SK-N-SH (cell line): ENCODE results near the gene AGBL2. TPM values are rescaled to one million over a fixed set of nuclear protein-coding genes. Genes with fewer than 3 reads are reported as not detected.

ENCODE experiments used
- CTCF ChIA-PET: fragments of 300-600, 350-600 bp; formaldehyde crosslinking; extraction: SDS; loops from one replicate; lab custom pipeline; 2021; lab: Yijun Ruan, JAX
- POLR2A ChIA-PET: fragments of 350-600 bp; sonication (Branson Sonifier 250); formaldehyde crosslinking; extraction: SDS; loops from one replicate; lab custom pipeline; 2020; ENCODE audit warnings: antibody characterized with exemption, inconsistent platforms; lab: Yijun Ruan, JAX
- DNase-seq: peaks from one replicate; pipeline ENCODE4 v3.0.0; 2012
- H2AFZ ChIP-seq: fragments of 200-600 bp; sonication (generic); 2 replicates; pipeline ENCODE4 v1.8.1; 2016; ENCODE audit warnings: antibody characterized with exemption, mild to moderate bottlenecking, low read depth
- H3F3A ChIP-seq: fragments of 200-600 bp; sonication (generic); replicated peaks from 2 replicates; pipeline ENCODE3; 2016; ENCODE audit warnings: antibody characterized with exemption, mild to moderate bottlenecking; ENCODE audit not compliant: insufficient read depth
- H3K27ac ChIP-seq, 2 experiments: fragments of 200-500 bp in 1 of 2; fragments of 200-600 bp in 1 of 2; sonication (Bioruptor generic) in 1 of 2; sonication (generic), shearing (Covaris generic) in 1 of 2; 2 replicates each; pipeline versions ENCODE4 v1.5.1 to v1.6.1; 2014 to 2016; ENCODE audit warnings: low read depth in 2 of 2, inconsistent platforms in 1 of 2, low read length in 1 of 2, mild to moderate bottlenecking in 1 of 2, mixed read lengths in 1 of 2
- H3K27me3 ChIP-seq: fragments of 200-600 bp; sonication (generic), shearing (Covaris generic); 2 replicates; pipeline ENCODE4 v1.6.1; 2016; ENCODE audit warnings: mixed run types; ENCODE audit not compliant: insufficient read depth
- H3K36me3 ChIP-seq, 2 experiments: fragments of 200-500 bp in 1 of 2; fragments of 200-600 bp in 1 of 2; sonication (Bioruptor generic) in 1 of 2; sonication (generic) in 1 of 2; replicated peaks in 1 of 2; 2 replicates each; pipeline versions ENCODE3 to v1.5.1; 2014 to 2016; ENCODE audit warnings: low read length in 1 of 2, mild to moderate bottlenecking in 1 of 2; ENCODE audit not compliant: insufficient read depth in 2 of 2, control insufficient read depth in 1 of 2
- H3K4me1 ChIP-seq, 2 experiments: fragments of 200-500 bp in 1 of 2; fragments of 200-600 bp in 1 of 2; sonication (Bioruptor generic) in 1 of 2; sonication (generic), shearing (Covaris generic) in 1 of 2; 2 replicates each; pipeline versions ENCODE4 v1.5.1 to v1.6.1; 2014 to 2016; ENCODE audit warnings: low read depth in 1 of 2, low read length in 1 of 2, mixed run types in 1 of 2; ENCODE audit not compliant: insufficient read depth in 2 of 2, control insufficient read depth in 1 of 2
- H3K4me2 ChIP-seq: fragments of 200-600 bp; sonication (generic), shearing (Covaris generic); 2 replicates; pipeline ENCODE4 v1.6.1; 2017; ENCODE audit warnings: mixed run types
- H3K4me3 ChIP-seq, 2 experiments: fragments of 200-500 bp in 1 of 2; fragments of 200-600 bp in 1 of 2; sonication (Bioruptor generic) in 1 of 2; sonication (generic), shearing (Covaris generic) in 1 of 2; 2 replicates each; pipeline versions ENCODE4 v1.5.1 to v1.8.1; 2014 to 2016; ENCODE audit warnings: low read depth in 2 of 2, inconsistent platforms in 1 of 2, low read length in 1 of 2, mild to moderate bottlenecking in 1 of 2, mixed read lengths in 1 of 2, moderate library complexity in 1 of 2
- H3K79me2 ChIP-seq: fragments of 200-600 bp; sonication (generic); 2 replicates; pipeline ENCODE4 v1.8.1; 2017; ENCODE audit warnings: mild to moderate bottlenecking; ENCODE audit not compliant: insufficient read depth
- H3K9ac ChIP-seq: fragments of 200-600 bp; sonication (generic); 2 replicates; pipeline ENCODE4 v1.6.1; 2017; ENCODE audit warnings: mixed run types
- H3K9me2 ChIP-seq: fragments of 200-600 bp; sonication (generic); 2 replicates; pipeline ENCODE4 v1.6.1; 2017; ENCODE audit warnings: mixed run types
- H3K9me3 ChIP-seq: fragments of 200-600 bp; sonication (generic); 2 replicates; pipeline ENCODE4 v1.6.1; 2017; ENCODE audit warnings: mixed run types, mild to moderate bottlenecking, moderate library complexity
- H4K20me1 ChIP-seq: fragments of 200-600 bp; sonication (generic); 2 replicates; pipeline ENCODE4 v1.6.1; 2017; ENCODE audit warnings: mild to moderate bottlenecking, mixed run types; ENCODE audit not compliant: insufficient read depth
- CHD2 ChIP-seq: fragments of 150-350 bp; IDR thresholded peaks from 2 replicates; pipeline ENCODE4 v1.6.1; 2018; ENCODE audit warnings: low read length; ENCODE audit not compliant: partially characterized antibody
- ELF1 ChIP-seq: IDR thresholded peaks from 2 replicates; pipeline ENCODE4 v1.4.0; 2012
- MEF2A ChIP-seq: IDR thresholded peaks from 2 replicates; pipeline ENCODE4 v1.4.0; 2012; ENCODE audit warnings: low read depth, borderline replicate concordance
- NFIC ChIP-seq: IDR thresholded peaks from 2 replicates; pipeline ENCODE4 v1.4.0; 2012; ENCODE audit warnings: borderline replicate concordance
- RFX5 ChIP-seq: IDR thresholded peaks from 2 replicates; pipeline ENCODE4 v1.6.1; 2012; ENCODE audit warnings: mild to moderate bottlenecking, improper control_type of control experiment, low read length
- TAF1 ChIP-seq: IDR thresholded peaks from 2 replicates; pipeline ENCODE4 v1.6.1; 2012; ENCODE audit warnings: low read depth, mild to moderate bottlenecking, low read length, moderate library complexity, borderline replicate concordance
- YY1 ChIP-seq: IDR thresholded peaks from 2 replicates; pipeline ENCODE4 v1.4.0; 2012; ENCODE audit warnings: low read depth, mild to moderate bottlenecking
- WGBS: methylation state at CpG from one replicate; pipeline ENCODE4 v1.1.6; 2017; ENCODE audit warnings: low lambda C conversion rate; 5-methylcytosine and 5-hydroxymethylcytosine counted together
- polyA plus RNA-seq, 3 experiments: library from polyadenylated mRNA; depleted of rRNA; stranded (reverse); fragments of >200 nt; gene quantifications; 2 replicates each; pipeline ENCODE4 v1.2.3, GENCODE V29; 2012
- TF ChIP-seq, protein P1 (sequence below): IDR thresholded peaks from 2 replicates; pipeline ENCODE4; 2012
- TF ChIP-seq, protein P2 (sequence below): IDR thresholded peaks from 2 replicates; pipeline ENCODE4 v1.4.0; 2012; ENCODE audit warnings: low read depth, borderline replicate concordance
- TF ChIP-seq, protein P3 (sequence below): IDR thresholded peaks from 2 replicates; pipeline ENCODE4 v1.4.0; 2012; ENCODE audit warnings: low read depth
- TF ChIP-seq, protein P4 (sequence below): IDR thresholded peaks from 2 replicates; pipeline ENCODE4 v1.6.1; 2012; ENCODE audit warnings: mild to moderate bottlenecking, low read depth, low read length, moderate library complexity

Gene AGBL2
- polyA plus RNA-seq, 1 of the 3 experiments (the other 2 are of a cell fraction) = 5.5 TPM

DNA sequence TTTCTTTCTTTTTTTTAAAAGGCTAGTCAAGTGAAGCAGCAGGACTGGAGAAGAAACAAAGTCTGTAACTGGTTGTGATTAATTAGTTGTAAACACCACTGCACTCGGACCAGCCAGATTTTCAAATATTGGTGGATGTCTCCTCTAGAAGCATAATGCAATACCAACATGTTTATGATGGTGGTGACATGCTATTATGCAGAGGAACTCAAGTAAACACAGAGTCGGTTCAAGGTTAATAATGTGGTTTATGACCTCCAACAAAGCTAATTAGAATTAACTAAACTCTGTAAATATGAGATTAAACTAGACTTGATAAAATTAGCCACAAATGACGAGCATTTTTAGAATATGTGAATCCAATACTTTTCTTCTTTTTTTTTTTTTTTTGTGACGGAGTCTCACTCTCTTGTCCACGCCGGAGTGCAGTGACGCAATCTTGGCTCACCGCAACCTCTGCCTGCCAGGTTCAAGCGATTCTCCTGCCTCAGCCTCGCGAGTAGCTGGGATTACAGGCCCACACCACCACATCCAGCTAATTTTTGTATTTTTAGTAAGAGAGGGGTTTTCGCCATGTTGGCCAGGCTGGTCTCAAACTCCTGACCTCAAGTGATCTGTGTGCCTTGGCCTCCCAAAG lies 11.8 kb upstream of the AGBL2 start:
- Histone ChIP-seq H2AFZ (no peak overlapping the region), H3K9me3 (no peaks in the 10 kb centered on the region), H3K79me2 (peaks cover 16% of the 10 kb centered on the region), H3K27ac (no peak overlapping the region), H3K4me1 (no peaks in the 10 kb centered on the region), H3F3A (peaks cover 12% of the 10 kb centered on the region), H3K9me2 (no peaks in the 10 kb centered on the region), H3K36me3 (peaks cover 73 to 94% of the 10 kb centered on the region in 2 experiments), H4K20me1 (no peaks in the 10 kb centered on the region), H3K4me3 (no peak overlapping the region), H3K9ac (no peak overlapping the region), H3K4me2 (no peak overlapping the region), H3K27me3 (no peaks in the 10 kb centered on the region)
- ChIA-PET POLR2A (interaction anchor here (2.3 kb wide), 1 partner anchor 12 kb away, joined by 8 read pairs; the partner anchor contains the start of gene AGBL2), CTCF (no interaction called here)
- TF ChIP-seq YY1 (no peak), NFIC (no peak)
- no peak for DNase-seq
- WGBS = 96% methylated on average over 12 of the region's 12 CpGs

DNA sequence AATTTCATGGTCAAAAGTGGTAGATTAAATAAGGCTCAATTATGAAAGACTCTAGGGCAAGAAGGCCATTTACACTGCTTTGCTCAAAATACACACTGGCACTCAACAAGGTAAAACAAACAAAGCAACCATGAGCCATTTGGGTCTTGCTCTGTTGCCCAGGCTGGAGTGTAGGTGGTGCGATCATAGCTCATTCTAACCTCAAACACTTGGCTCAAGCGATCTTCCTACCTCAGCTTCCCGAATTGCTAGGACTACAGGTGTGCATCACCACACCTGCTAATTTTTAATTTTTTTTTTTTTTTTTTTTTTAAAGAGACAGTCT lies 10.9 kb upstream of the AGBL2 start:
- POLR2A ChIA-PET = interaction anchor here (0.6 to 2.3 kb wide), 2 partner anchors 11 to 20 kb away, joined by 3 to 8 read pairs; partner anchors contain the start of gene AGBL2
- H3K4me2 ChIP-seq = no peak overlapping the region
- 94% methylated on average over 3 of the region's 3 CpGs for WGBS
- TF ChIP-seq, protein P1, sequence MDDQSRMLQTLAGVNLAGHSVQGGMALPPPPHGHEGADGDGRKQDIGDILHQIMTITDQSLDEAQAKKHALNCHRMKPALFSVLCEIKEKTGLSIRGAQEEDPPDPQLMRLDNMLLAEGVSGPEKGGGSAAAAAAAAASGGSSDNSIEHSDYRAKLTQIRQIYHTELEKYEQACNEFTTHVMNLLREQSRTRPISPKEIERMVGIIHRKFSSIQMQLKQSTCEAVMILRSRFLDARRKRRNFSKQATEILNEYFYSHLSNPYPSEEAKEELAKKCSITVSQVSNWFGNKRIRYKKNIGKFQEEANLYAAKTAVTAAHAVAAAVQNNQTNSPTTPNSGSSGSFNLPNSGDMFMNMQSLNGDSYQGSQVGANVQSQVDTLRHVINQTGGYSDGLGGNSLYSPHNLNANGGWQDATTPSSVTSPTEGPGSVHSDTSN = no peak
- no peak for TF ChIP-seq RFX5
- TF ChIP-seq MEF2A = no peak
- TF ChIP-seq, protein P2, sequence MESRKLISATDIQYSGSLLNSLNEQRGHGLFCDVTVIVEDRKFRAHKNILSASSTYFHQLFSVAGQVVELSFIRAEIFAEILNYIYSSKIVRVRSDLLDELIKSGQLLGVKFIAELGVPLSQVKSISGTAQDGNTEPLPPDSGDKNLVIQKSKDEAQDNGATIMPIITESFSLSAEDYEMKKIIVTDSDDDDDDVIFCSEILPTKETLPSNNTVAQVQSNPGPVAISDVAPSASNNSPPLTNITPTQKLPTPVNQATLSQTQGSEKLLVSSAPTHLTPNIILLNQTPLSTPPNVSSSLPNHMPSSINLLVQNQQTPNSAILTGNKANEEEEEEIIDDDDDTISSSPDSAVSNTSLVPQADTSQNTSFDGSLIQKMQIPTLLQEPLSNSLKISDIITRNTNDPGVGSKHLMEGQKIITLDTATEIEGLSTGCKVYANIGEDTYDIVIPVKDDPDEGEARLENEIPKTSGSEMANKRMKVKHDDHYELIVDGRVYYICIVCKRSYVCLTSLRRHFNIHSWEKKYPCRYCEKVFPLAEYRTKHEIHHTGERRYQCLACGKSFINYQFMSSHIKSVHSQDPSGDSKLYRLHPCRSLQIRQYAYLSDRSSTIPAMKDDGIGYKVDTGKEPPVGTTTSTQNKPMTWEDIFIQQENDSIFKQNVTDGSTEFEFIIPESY = no peak
- no peak for TF ChIP-seq YY1
- no peak for TF ChIP-seq ELF1
- TF ChIP-seq CHD2 = no peak
- TF ChIP-seq NFIC = no peak
- TF ChIP-seq TAF1 = no peak
- TF ChIP-seq, protein P3, sequence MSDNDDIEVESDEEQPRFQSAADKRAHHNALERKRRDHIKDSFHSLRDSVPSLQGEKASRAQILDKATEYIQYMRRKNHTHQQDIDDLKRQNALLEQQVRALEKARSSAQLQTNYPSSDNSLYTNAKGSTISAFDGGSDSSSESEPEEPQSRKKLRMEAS = no peak
- TF ChIP-seq, protein P4, sequence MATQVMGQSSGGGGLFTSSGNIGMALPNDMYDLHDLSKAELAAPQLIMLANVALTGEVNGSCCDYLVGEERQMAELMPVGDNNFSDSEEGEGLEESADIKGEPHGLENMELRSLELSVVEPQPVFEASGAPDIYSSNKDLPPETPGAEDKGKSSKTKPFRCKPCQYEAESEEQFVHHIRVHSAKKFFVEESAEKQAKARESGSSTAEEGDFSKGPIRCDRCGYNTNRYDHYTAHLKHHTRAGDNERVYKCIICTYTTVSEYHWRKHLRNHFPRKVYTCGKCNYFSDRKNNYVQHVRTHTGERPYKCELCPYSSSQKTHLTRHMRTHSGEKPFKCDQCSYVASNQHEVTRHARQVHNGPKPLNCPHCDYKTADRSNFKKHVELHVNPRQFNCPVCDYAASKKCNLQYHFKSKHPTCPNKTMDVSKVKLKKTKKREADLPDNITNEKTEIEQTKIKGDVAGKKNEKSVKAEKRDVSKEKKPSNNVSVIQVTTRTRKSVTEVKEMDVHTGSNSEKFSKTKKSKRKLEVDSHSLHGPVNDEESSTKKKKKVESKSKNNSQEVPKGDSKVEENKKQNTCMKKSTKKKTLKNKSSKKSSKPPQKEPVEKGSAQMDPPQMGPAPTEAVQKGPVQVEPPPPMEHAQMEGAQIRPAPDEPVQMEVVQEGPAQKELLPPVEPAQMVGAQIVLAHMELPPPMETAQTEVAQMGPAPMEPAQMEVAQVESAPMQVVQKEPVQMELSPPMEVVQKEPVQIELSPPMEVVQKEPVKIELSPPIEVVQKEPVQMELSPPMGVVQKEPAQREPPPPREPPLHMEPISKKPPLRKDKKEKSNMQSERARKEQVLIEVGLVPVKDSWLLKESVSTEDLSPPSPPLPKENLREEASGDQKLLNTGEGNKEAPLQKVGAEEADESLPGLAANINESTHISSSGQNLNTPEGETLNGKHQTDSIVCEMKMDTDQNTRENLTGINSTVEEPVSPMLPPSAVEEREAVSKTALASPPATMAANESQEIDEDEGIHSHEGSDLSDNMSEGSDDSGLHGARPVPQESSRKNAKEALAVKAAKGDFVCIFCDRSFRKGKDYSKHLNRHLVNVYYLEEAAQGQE = no peak
- TF ChIP-seq, all 33 proteins: peak for 0
- Histone ChIP-seq H3K4me1 (no peaks in the 10 kb centered on the region), H4K20me1 (no peaks in the 10 kb centered on the region), H3K9ac (no peak overlapping the region), H3K4me3 (no peak overlapping the region), H3K9me2 (no peaks in the 10 kb centered on the region), H3K27me3 (no peaks in the 10 kb centered on the region), H3F3A (peaks cover 13% of the 10 kb centered on the region), H3K36me3 (peaks cover 71 to 92% of the 10 kb centered on the region in 2 experiments), H3K79me2 (peaks cover 12% of the 10 kb centered on the region), H2AFZ (no peak overlapping the region), H3K27ac (no peak overlapping the region), H3K9me3 (no peaks in the 10 kb centered on the region)
- CTCF ChIA-PET = interaction anchor here (1.3 kb wide), 1 partner anchor 127 kb away, joined by 4 read pairs; no protein-coding TSS in a partner anchor
- no peak for DNase-seq
